ENCODE data around the gene SPACA6.
A peak's percentile ranks its signal among the peaks of the same experiment; 100 is the strongest.

Gene SPACA6

DNA sequence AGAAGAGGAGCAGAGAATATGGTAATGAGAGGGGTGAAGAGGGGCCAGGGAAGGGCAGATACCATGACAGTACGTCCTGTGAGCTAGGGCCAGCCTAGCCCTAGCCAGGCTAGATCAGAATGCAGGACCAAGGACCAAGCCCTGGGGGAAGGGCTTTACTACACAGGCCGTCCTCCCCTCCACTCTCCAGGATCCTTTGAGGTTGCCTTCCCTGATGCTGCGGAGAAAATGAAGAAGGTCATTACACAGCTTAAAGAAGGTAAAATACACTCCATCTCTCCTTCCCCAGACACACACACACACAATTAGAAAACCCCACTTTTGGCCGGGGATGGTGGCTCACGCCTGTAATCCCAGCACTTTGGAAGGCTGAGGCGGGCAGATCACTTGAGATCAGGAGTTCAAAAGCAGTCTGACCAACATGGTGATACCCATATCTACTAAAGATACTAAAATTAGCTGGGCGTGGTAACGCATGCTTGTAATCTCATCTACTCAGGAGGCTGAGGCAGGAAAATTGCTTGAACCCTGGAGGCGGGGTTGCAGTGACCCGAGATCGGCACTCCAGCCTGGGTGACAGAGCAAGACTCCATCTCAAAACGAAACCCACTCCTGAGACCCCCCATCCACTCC lies 8.5 kb downstream of the SPACA6 start:
- intact Hi-C loops (cut with DNase I), result no loop called here
- peak in 1 of 42 donors; percentile 1 for DNase-seq

GRCh38 chr19:51702103-51702824 lies 9.1 kb downstream of the SPACA6 start:
- intact Hi-C loops (cut with DNase I), result no loop called here
- DNase-seq, result peak; percentile 55 to 89 (median 72)

GRCh38 chr19:51702825-51703574 lies 9.9 kb downstream of the SPACA6 start:
- peak in 30 of 42 donors; percentile 17 to 65 (median 42) for DNase-seq
- intact Hi-C loops (cut with DNase I), result no loop called here

- DNase-seq, result peak; percentile 89 to 98 (median 96)
- intact Hi-C loops (cut with DNase I), result no loop called here
Measured at GRCh38 chr19:51703575-51704515, 10.7 kb downstream of the SPACA6 start.

- no peak for DNase-seq
- intact Hi-C loops (cut with DNase I), result no loop called here
Measured at GRCh38 chr19:51704626-51705025, 11.5 kb downstream of the SPACA6 start.

GRCh38 chr19:51706296-51706695 lies 13.2 kb downstream of the SPACA6 start:
- no peak for DNase-seq
- intact Hi-C loops (cut with DNase I), result no loop called here

DNA sequence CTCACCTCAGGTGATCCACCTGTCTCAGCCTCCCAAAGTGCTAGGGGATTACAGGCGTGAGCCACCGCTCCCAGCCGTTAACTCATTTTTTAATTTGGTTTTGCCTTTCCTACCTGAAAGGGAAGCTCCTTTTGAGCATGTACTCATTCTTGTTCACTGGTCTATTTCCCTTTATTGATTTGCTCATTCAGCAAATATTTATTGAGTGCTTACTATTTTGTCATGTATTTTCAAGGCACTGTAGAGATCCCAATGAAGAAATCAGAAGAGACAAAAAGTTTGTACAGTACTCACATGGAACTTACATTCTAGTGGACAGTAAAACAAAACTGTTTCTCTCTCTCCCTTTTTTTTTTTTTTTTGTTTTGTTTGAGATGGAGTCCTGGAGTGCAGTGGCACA lies 13.8 kb downstream of the SPACA6 start:
- intact Hi-C loops (cut with DNase I), result no loop called here
- DNase-seq, result no peak

GRCh38 chr19:51708811-51709210 lies 15.7 kb downstream of the SPACA6 start:
- intact Hi-C loops (cut with DNase I), result no loop called here
- no peak for DNase-seq

- no peak for DNase-seq
- intact Hi-C loops (cut with DNase I), result no loop called here
Measured at GRCh38 chr19:51709575-51709974, 16.4 kb downstream of the SPACA6 start.

DNA sequence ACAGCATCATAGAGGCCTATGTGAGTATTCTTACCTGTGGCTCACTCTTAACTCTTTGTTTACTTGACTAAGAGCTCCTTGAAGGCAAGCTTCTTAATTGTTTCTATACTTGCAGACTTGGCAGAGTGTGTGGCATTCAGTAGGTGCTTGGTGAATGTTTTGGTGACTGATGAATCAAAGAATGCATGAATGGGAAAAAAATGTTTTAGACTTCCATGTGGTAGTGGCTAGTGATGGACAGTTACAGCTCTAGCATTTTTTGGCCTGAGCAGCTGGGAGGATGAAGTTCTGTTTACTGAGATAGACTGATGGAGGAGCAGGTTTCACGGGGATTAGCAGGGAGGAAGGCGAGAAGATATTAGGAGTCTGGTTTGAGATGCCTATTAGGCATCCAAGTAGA lies 17.0 kb downstream of the SPACA6 start:
- DNase-seq, result no peak
- intact Hi-C loops (cut with DNase I), result no loop called here

DNA sequence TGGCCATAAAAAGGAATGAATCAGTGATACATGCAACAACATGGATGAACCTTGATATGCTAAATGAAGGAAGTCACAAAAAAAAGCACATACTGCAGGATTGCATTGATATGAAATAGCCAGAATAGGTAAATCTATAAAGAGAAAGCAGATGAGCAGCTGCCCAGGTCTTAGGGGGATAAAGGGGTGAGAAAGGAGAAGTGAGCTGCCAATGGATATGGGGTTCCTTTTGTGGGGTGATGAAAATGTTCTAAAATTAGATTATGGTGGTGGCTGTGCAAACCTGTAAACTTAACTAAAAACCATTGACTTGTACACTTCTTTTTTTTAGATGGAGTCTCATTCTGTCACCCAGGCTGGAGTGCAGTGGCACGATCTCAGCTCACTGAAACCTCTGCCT lies 18.6 kb downstream of the SPACA6 start:
- DNase-seq, result no peak
- intact Hi-C loops (cut with DNase I), result no loop called here

- peak in 10 of 42 donors; percentile 33 to 59 (median 46) for DNase-seq
- intact Hi-C loops (cut with DNase I), result no loop called here
Measured at GRCh38 chr19:51712461-51713081, 19.4 kb downstream of the SPACA6 start.

DNA sequence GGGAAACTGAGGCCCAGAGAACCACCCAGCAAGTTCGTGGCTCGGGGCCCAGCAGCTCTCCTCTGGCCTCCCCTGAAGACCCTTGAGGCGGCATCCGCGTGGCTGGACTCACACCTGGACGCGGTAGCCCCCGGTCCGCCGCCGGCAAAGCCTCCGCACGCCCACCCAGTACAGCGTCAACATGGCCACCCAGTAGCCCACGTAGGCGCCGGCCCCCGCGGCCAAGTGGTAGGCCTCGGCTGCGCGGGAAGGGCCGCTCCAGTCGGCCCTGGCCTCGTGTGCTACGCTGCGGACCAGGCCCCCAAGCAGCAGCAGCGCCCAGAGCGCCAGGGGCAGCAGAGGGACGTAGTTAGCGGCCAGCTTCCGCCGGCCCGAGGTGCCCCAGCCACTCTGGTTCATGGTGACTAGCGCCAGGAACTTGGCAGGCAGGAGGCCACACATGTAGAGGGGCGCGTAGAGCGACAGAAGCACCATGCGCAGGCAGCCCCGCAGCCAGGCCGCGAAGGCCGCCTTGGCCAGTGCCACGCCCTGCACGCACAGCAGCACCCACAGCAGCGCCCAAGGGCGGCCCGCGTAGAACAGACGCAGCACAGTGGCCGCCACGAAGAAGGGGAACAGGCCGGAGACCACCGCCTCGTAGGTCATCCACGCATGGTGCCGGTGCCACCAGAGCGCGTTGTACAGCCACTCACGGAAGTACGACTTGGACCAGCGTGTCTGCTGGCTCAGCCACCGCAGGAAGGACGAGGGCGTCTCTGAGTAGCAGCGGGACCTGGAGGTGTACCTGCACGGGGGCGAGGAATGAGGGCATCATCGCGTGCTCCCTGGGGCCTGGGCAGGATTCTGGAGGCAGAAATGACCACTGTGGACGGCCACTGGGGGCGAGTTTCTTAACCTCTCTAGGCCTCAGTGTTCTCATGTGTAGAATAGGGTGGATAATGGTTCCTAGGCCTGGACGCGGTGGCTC lies 20.5 kb downstream of the SPACA6 start:
- no peak for DNase-seq
- intact Hi-C loops (cut with DNase I), result no loop called here

- intact Hi-C loops (cut with DNase I), result no loop called here
- DNase-seq, result no peak
Measured at GRCh38 chr19:51714848-51715247, 21.7 kb downstream of the SPACA6 start.

DNA sequence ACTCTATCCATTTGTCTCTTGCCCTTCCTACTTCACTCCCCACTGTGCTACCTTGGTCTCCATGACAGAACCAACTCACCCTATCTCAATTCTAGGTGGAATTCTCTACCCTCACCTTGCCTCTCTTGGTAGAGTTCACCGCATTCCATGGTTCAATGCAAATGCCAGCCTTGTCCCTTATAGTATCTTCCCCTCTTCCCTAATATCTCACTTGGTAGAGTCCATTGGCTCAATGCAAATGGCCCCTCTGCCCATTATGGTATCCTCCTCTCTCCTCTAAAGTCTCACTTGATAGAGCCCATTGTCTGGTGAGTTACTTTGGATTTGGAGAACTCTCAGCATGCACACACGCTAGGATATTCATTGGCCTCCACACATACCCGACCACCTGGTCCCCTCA lies 22.7 kb downstream of the SPACA6 start:
- intact Hi-C loops (cut with DNase I), result no loop called here
- no peak for DNase-seq

- intact Hi-C loops (cut with DNase I), result no loop called here
- DNase-seq, result no peak
Measured at GRCh38 chr19:51716925-51717324, 23.8 kb downstream of the SPACA6 start.

GRCh38 chr19:51719251-51719988 lies 26.3 kb downstream of the SPACA6 start:
- peak in 36 of 42 donors; percentile 12 to 69 (median 56) for DNase-seq
- intact Hi-C loops (cut with DNase I), result no loop called here
